ENCODE data around the gene TCF19. TPM values are rescaled to one million over a fixed set of nuclear protein-coding genes. Genes with fewer than 3 reads are reported as not detected.

The TCF19 gene
- total RNA-seq, 1 experiment from 2014 or later = 49.5 TPM

DNA sequence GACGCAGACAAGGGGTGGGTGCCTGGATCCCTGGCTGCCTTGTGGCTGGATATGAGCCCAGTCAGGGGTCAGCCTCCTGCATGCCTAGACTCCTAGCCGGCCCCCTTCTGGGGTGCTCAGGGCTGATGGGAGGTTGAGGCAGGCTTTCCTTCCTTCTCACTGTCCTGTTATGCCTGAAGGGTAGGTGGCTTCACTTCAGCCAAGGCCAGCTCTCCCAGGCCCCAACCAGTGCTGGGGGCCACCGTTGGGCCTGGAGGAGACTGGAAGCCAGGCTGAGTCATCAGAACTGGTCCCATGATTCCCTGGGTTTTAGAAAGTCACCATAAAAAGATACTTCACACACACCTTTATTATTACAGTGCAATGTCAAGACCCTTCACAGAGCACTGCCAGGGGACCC lies 15.0 kb downstream of the TCF19 start:
- BruUV-seq (replicated peaks) = no TSS peak
- DNase-seq = no peak
- no peak overlapping the region for H3K4me3 Mint-ChIP-seq (ENCODE audit: low read depth, unreplicated experiment)
- peaks cover 63% of the 10 kb centered on the region for H3K4me1 Mint-ChIP-seq (ENCODE audit: low read depth, unreplicated experiment)
- peak overlapping the region; percentile 94 for H3K27ac Mint-ChIP-seq (ENCODE audit: unreplicated experiment)
- no peaks in the 10 kb centered on the region for H3K9me3 Mint-ChIP-seq (ENCODE audit: low read depth, unreplicated experiment)
- CTCF ChIA-PET = no interaction called here
- H3K36me3 Mint-ChIP-seq (ENCODE audit: insufficient read depth, unreplicated experiment) = peaks cover 93% of the 10 kb centered on the region
- no peaks in the 10 kb centered on the region for H3K27me3 Mint-ChIP-seq (ENCODE audit: unreplicated experiment)
- TF ChIP-seq, protein P1, sequence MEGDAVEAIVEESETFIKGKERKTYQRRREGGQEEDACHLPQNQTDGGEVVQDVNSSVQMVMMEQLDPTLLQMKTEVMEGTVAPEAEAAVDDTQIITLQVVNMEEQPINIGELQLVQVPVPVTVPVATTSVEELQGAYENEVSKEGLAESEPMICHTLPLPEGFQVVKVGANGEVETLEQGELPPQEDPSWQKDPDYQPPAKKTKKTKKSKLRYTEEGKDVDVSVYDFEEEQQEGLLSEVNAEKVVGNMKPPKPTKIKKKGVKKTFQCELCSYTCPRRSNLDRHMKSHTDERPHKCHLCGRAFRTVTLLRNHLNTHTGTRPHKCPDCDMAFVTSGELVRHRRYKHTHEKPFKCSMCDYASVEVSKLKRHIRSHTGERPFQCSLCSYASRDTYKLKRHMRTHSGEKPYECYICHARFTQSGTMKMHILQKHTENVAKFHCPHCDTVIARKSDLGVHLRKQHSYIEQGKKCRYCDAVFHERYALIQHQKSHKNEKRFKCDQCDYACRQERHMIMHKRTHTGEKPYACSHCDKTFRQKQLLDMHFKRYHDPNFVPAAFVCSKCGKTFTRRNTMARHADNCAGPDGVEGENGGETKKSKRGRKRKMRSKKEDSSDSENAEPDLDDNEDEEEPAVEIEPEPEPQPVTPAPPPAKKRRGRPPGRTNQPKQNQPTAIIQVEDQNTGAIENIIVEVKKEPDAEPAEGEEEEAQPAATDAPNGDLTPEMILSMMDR (IDR thresholded peaks at IDR 0.05; ENCODE audit: unreplicated experiment) = no peak
- intact Hi-C loops (cut with micrococcal nuclease; ENCODE audit: unreplicated experiment) = no loop called here

DNA sequence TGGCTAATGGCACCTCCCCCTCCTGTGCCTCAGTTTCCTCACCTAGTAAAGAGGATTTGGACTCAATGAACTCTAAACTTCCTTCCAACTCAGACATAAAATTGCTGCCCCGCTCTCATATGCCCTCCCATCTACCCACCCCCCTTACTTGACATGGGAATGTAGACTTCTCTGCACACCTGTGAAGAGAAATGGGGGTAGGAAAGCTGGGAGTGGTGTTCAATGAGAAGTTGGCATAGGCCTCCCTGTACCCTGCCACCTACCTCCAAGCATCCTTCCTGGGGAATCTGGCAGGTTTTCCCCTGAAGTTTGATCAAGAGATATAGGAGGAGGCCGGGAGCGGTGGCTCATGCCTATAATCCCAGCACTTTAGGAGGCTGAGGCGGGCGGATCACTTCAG lies 16.0 kb downstream of the TCF19 start:
- intact Hi-C loops (cut with micrococcal nuclease; ENCODE audit: unreplicated experiment) = no loop called here
- no peak overlapping the region for H3K27ac Mint-ChIP-seq (ENCODE audit: unreplicated experiment)
- CTCF ChIA-PET = interaction anchor here (1.0 kb wide), 1 partner anchor 13 kb away, joined by 3 read pairs; no protein-coding TSS in a partner anchor

DNA sequence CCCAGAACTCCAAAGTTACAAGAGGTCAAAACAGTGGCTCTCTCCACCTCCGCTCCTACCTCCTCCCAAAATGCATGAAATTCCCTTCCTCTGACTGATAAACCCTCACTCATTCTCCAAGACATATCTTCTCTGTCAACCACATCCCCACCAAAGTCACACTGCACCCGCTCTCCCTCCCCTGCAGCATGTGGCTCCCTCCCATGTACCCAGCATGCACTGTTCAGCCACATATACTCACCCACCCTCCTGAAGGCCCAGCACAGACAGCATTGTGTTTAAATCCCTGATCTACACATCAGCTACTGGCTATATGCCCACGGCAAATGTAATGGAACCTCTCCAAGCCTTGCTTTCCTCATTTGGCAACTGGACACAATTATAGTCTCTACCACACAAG lies 17.6 kb downstream of the TCF19 start:
- no peak for DNase-seq
- Mint-ChIP-seq H3K4me3 (ENCODE audit: low read depth, unreplicated experiment) (peak overlapping the region; percentile 6), H3K4me1 (ENCODE audit: low read depth, unreplicated experiment) (peaks cover 64% of the 10 kb centered on the region), H3K27ac (ENCODE audit: unreplicated experiment) (peak overlapping the region; percentile 15), H3K27me3 (ENCODE audit: unreplicated experiment) (no peaks in the 10 kb centered on the region), H3K9me3 (ENCODE audit: low read depth, unreplicated experiment) (no peaks in the 10 kb centered on the region), H3K36me3 (ENCODE audit: insufficient read depth, unreplicated experiment) (peaks cover 95% of the 10 kb centered on the region)
- TF ChIP-seq, protein P1 (IDR thresholded peaks at IDR 0.05; ENCODE audit: unreplicated experiment) = no peak
- CTCF ChIA-PET = no interaction called here
- intact Hi-C loops (cut with micrococcal nuclease; ENCODE audit: unreplicated experiment) = no loop called here
- BruUV-seq (replicated peaks) = no TSS peak

More for the DNA sequence above, 16.0 kb downstream of the TCF19 start:
- Mint-ChIP-seq H3K27me3 (ENCODE audit: unreplicated experiment) (no peaks in the 10 kb centered on the region), H3K9me3 (ENCODE audit: low read depth, unreplicated experiment) (no peaks in the 10 kb centered on the region), H3K4me3 (ENCODE audit: low read depth, unreplicated experiment) (no peak overlapping the region), H3K4me1 (ENCODE audit: low read depth, unreplicated experiment) (peaks cover 63% of the 10 kb centered on the region), H3K36me3 (ENCODE audit: insufficient read depth, unreplicated experiment) (peaks cover 97% of the 10 kb centered on the region)
- no peak for DNase-seq
- TF ChIP-seq, protein P1 (IDR thresholded peaks at IDR 0.05; ENCODE audit: unreplicated experiment) = no peak
- BruUV-seq (replicated peaks) = no TSS peak

DNA sequence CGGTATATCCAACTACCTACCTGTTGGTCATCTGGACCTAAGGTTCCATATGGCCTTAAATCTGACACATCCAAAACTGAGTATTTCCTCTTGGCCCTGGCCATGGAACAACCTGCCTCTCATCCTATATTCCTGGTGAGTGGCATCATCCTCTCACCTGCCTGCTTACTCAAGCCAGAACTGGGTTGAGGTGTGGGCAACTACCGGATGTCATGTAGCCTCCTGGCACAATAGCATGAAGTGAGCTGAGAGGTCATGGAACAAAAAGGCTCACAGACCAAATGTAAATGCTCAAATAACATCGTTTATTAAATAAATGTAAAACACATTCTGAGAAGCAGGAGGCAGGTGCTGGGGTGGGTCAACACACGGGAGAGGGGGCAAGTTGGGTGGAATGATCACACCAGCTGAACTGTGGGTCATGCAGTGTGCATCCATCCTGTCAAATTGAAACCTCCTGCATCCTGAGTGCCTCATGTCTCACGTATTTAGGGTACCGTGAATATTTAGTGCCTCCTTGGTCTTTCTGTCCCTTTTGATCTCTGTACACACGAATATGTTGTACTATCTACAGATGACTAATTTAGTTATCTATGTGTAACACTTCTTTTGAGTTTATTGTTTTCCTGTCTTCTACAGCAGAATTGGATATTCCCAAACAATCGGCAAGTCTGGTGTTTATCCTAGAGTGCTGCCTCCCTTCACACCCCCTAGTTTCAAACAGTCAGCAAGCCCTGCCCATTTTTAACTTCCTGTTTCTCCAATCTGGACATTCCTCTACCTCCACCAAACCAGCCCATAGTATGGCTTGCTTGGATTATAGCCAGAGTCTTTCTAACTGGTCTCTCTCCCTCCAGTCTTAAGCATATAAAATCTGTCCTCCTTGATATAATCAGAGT lies 20.0 kb downstream of the TCF19 start:
- Mint-ChIP-seq H3K4me1 (ENCODE audit: low read depth, unreplicated experiment) (peaks cover 56% of the 10 kb centered on the region), H3K36me3 (ENCODE audit: insufficient read depth, unreplicated experiment) (peaks cover 89% of the 10 kb centered on the region), H3K27ac (ENCODE audit: unreplicated experiment) (peak overlapping the region; percentile 58), H3K9me3 (ENCODE audit: low read depth, unreplicated experiment) (no peaks in the 10 kb centered on the region), H3K4me3 (ENCODE audit: low read depth, unreplicated experiment) (peak overlapping the region; percentile 91), H3K27me3 (ENCODE audit: unreplicated experiment) (no peaks in the 10 kb centered on the region)
- intact Hi-C loops (cut with micrococcal nuclease; ENCODE audit: unreplicated experiment) = loop anchor here (2.0 kb wide), 1 partner anchor 20 kb away; the partner anchor contains the start of gene TCF19
- TF ChIP-seq, protein P1 (IDR thresholded peaks at IDR 0.05; ENCODE audit: unreplicated experiment) = no peak
- CTCF ChIA-PET = interaction anchor here (0.7 kb wide), 1 partner anchor 9 kb away, joined by 3 read pairs; no protein-coding TSS in a partner anchor
- BruUV-seq (replicated peaks) = no TSS peak
- DNase-seq = peak; percentile 57

All from Calu3 (cell line).